ENCODE results near the gene SNX7. TPM values are rescaled to one million over a fixed set of nuclear protein-coding genes. Genes with fewer than 3 reads are reported as not detected.

SNX7 gene
- total RNA-seq, 4 donors from 2014 or later, result 10.7 to 20.0 (median 14.8) TPM

GRCh38 chr1:98660940-98661543 lies 479 bp upstream of the SNX7 start:
- DNase-seq (ENCODE audit: low spot score), result no peak
- TF ChIP-seq CTCF (IDR thresholded peaks at IDR 0.05), result no peak
- peak; percentile 50 for ATAC-seq (ENCODE audit: low FRiP score)

- TF ChIP-seq CTCF (IDR thresholded peaks at IDR 0.05), result no peak
- ATAC-seq (ENCODE audit: low FRiP score) (peak; percentile 36), DNase-seq (ENCODE audit: low spot score) (no peak)
Measured at GRCh38 chr1:98662356-98662670, 792 bp downstream of the SNX7 start.

- no peak for ATAC-seq (ENCODE audit: low FRiP score)
- TF ChIP-seq CTCF (IDR thresholded peaks at IDR 0.05), result no peak
- DNase-seq (ENCODE audit: low spot score), result no peak
Measured at GRCh38 chr1:98668733-98669132, 7.2 kb downstream of the SNX7 start.

GRCh38 chr1:98669355-98670296 lies 8.1 kb downstream of the SNX7 start:
- ATAC-seq (ENCODE audit: low FRiP score) (no peak), DNase-seq (ENCODE audit: low spot score) (no peak)
- no peak for TF ChIP-seq CTCF (IDR thresholded peaks at IDR 0.05)

- TF ChIP-seq CTCF (IDR thresholded peaks at IDR 0.05), result no peak
- ATAC-seq (ENCODE audit: low FRiP score) (no peak), DNase-seq (ENCODE audit: low spot score) (no peak)
Measured at GRCh38 chr1:98672189-98672588, 10.7 kb downstream of the SNX7 start.

- ATAC-seq (ENCODE audit: low FRiP score) (no peak), DNase-seq (ENCODE audit: low spot score) (no peak)
- no peak for TF ChIP-seq CTCF (IDR thresholded peaks at IDR 0.05)
Measured at GRCh38 chr1:98674075-98674781, 12.7 kb downstream of the SNX7 start.
